HEK293 (cell line): Measurements from ENCODE around the gene ALG5.

ENCODE experiments used
- CTCF ChIA-PET: fragments of 350-600 bp; formaldehyde crosslinking; extraction: SDS; loops from one replicate; lab custom pipeline; 2021; ENCODE audit warnings: antibody characterized with exemption; lab: Yijun Ruan, JAX
- POLR2A ChIA-PET: fragments of 300-600 bp; formaldehyde crosslinking; extraction: SDS; loops from one replicate; lab custom pipeline; 2020; ENCODE audit warnings: antibody characterized with exemption, inconsistent platforms; lab: Yijun Ruan, JAX
- H3K27ac ChIP-seq: fragments of 200-500 bp; sonication (Bioruptor generic); 2 replicates; pipeline ENCODE4 v1.5.1; 2014; ENCODE audit warnings: low read depth, low read length, control low read depth, inconsistent platforms; ENCODE audit errors: extremely low read depth
- H3K36me3 ChIP-seq, 2 experiments: fragments of 200-500 bp in 1 of 2; sonication (Bioruptor generic) in 1 of 2; 1 replicate in 1 of 2; 2 replicates in 1 of 2; pipeline ENCODE4 v1.5.1; 2014 to 2017; ENCODE audit warnings: inconsistent platforms in 2 of 2, low read length in 2 of 2; ENCODE audit not compliant: control insufficient read depth in 2 of 2, insufficient read depth in 1 of 2
- H3K4me1 ChIP-seq: fragments of 200-500 bp; sonication (Bioruptor generic); 2 replicates; pipeline ENCODE4 v1.5.1; 2014; ENCODE audit warnings: mild to moderate bottlenecking, low read length, inconsistent platforms; ENCODE audit not compliant: control insufficient read depth, insufficient read depth
- H3K4me3 ChIP-seq: 2 replicates; pipeline ENCODE4 v1.5.1; 2011; ENCODE audit warnings: low read depth, mild to moderate bottlenecking, control low read depth, low read length, moderate library complexity
- H3K9me3 ChIP-seq: fragments of 200-500 bp; sonication (Bioruptor generic); 2 replicates; pipeline ENCODE4 v1.5.1; 2014; ENCODE audit warnings: low read depth, low read length, inconsistent platforms; ENCODE audit not compliant: control insufficient read depth, insufficient read depth
- SETDB1 ChIP-seq: IDR thresholded peaks from one replicate; pipeline ENCODE4 v1.6.1; 2017; ENCODE audit warnings: mild to moderate bottlenecking, low read length, moderate library complexity, mixed read lengths; ENCODE audit not compliant: insufficient read length
- SP7 ChIP-seq: fragments of 450-650 bp; formaldehyde crosslinking; IDR thresholded peaks from 2 replicates; pipeline ENCODE4 v1.5.1; 2016; ENCODE audit warnings: missing biosample characterization, missing genetic modification characterization
- ZNF174 ChIP-seq: fragments of 450-650 bp; formaldehyde crosslinking; IDR thresholded peaks from 2 replicates; pipeline ENCODE4 v1.5.0; 2017; ENCODE audit warnings: missing biosample characterization, mild to moderate bottlenecking, missing genetic modification characterization
- ZNF239 ChIP-seq: fragments of 450-650 bp; formaldehyde crosslinking; IDR thresholded peaks from 2 replicates; pipeline ENCODE4 v1.5.1; 2016; ENCODE audit warnings: missing biosample characterization, missing genetic modification characterization
- ZNF626 ChIP-seq: fragments of 450-650 bp; sonication (Bioruptor Pico); formaldehyde crosslinking; IDR thresholded peaks from 2 replicates; pipeline ENCODE4 v1.5.1; 2018; ENCODE audit warnings: missing biosample characterization, missing genetic modification characterization, inconsistent platforms
- ZNF843 ChIP-seq: fragments of 450-650 bp; formaldehyde crosslinking; IDR thresholded peaks from 2 replicates; pipeline ENCODE4 v1.5.1; 2016; ENCODE audit warnings: missing biosample characterization, missing genetic modification characterization
- TF ChIP-seq, protein P1 (sequence below): fragments of 450-650 bp; formaldehyde crosslinking; IDR thresholded peaks from 2 replicates; pipeline ENCODE4 v1.5.1; 2016; ENCODE audit warnings: missing biosample characterization, missing genetic modification characterization
- TF ChIP-seq, protein P2 (sequence below): fragments of 450-650 bp; formaldehyde crosslinking; IDR thresholded peaks from 2 replicates; pipeline ENCODE4 v1.5.1; 2017; ENCODE audit warnings: missing biosample characterization, missing genetic modification characterization
- TF ChIP-seq, protein P3 (sequence below): fragments of 450-650 bp; formaldehyde crosslinking; IDR thresholded peaks from 2 replicates; pipeline ENCODE4 v1.5.1; 2016; ENCODE audit warnings: missing biosample characterization, missing genetic modification characterization, borderline replicate concordance
- TF ChIP-seq, protein P4 (sequence below): fragments of 450-650 bp; formaldehyde crosslinking; IDR thresholded peaks from 2 replicates; pipeline ENCODE4 v1.5.1; 2016; ENCODE audit warnings: missing biosample characterization, missing genetic modification characterization
- TF ChIP-seq, protein P5 (sequence below): fragments of 450-650 bp; formaldehyde crosslinking; IDR thresholded peaks from 2 replicates; pipeline ENCODE4 v1.5.1; 2016; ENCODE audit warnings: missing biosample characterization, missing genetic modification characterization

ALG5 gene

DNA sequence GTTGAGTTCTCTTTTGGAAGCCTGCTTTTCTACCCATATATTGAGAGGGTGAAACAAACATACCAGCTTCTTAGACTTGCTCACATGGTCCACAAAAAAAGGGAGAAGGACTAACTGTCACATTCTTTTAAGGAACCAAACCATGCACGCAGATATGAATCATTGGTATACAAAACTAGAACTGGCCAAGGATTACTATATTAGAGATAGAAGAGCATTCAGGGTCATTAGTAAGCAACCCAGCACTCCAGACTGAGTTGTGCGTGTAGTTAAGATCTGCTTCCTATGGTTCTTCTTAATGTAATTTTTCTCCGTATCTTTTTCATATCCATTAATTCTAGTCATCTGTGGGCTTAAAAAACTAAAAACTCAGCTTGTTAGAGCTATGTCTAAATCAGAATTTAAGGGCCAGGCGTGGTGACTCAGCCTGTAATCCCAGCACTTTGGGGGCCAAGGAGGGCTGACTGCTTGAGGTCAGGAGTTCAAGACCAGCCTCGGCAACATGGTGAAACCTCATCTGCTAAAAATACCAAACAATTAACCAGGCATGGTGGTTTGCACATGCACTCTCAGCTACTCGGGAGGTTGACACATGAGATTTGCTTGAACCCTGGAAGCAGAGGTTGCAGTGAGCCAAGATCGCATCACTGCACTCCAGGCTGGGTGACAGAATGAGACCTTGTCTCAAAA, 19.6 kb downstream of the ALG5 start:
- no peaks in the 10 kb centered on the region for H3K9me3 ChIP-seq
- ChIA-PET POLR2A (interaction anchor here (0.6 kb wide), 1 partner anchor 32 kb away, joined by 5 read pairs; no protein-coding TSS in a partner anchor), CTCF (interaction anchor here (1.0 to 4.5 kb wide), 2 partner anchors 121 to 697 kb away, joined by 6 to 66 read pairs; no protein-coding TSS in a partner anchor)
- no peak for TF ChIP-seq ZNF626
- TF ChIP-seq ZNF843 = no peak
- TF ChIP-seq, protein P1, sequence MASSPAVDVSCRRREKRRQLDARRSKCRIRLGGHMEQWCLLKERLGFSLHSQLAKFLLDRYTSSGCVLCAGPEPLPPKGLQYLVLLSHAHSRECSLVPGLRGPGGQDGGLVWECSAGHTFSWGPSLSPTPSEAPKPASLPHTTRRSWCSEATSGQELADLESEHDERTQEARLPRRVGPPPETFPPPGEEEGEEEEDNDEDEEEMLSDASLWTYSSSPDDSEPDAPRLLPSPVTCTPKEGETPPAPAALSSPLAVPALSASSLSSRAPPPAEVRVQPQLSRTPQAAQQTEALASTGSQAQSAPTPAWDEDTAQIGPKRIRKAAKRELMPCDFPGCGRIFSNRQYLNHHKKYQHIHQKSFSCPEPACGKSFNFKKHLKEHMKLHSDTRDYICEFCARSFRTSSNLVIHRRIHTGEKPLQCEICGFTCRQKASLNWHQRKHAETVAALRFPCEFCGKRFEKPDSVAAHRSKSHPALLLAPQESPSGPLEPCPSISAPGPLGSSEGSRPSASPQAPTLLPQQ (tag by site-specific recombination) = no peak
- no peaks in the 10 kb centered on the region for H3K4me1 ChIP-seq
- H3K27ac ChIP-seq = no peak overlapping the region
- H3K36me3 ChIP-seq = peaks cover 48 to 50% of the 10 kb centered on the region in 2 experiments
- H3K4me3 ChIP-seq = no peak overlapping the region

DNA sequence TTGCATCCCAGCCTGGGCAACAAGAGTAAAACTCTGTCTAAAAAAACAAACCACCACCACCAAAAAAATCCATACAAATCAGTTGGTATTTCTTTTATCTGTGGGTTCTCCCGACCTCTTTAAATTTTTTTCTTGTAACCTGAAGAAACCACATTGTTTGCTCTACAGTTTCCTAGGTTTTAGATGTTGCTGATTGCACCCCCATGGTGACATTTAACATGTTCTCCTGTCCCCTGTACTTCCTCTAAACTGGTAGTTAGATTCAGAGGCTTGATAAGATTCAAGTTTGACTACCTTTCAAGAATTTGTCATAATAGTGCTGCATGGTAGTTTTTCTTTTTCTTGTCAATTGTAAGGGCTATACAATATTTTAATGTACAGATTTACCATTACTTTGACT, 24.0 kb downstream of the ALG5 start:
- H3K36me3 ChIP-seq = peaks cover 34 to 36% of the 10 kb centered on the region in 2 experiments
- CTCF ChIA-PET = no interaction called here
- peak; percentile 11 for TF ChIP-seq SETDB1
- no peak for TF ChIP-seq ZNF239
- TF ChIP-seq, all 188 proteins: peak for 1
- POLR2A ChIA-PET = no interaction called here
- Histone ChIP-seq H3K27ac (no peak overlapping the region), H3K9me3 (no peaks in the 10 kb centered on the region), H3K4me3 (no peak overlapping the region), H3K4me1 (no peaks in the 10 kb centered on the region)

DNA sequence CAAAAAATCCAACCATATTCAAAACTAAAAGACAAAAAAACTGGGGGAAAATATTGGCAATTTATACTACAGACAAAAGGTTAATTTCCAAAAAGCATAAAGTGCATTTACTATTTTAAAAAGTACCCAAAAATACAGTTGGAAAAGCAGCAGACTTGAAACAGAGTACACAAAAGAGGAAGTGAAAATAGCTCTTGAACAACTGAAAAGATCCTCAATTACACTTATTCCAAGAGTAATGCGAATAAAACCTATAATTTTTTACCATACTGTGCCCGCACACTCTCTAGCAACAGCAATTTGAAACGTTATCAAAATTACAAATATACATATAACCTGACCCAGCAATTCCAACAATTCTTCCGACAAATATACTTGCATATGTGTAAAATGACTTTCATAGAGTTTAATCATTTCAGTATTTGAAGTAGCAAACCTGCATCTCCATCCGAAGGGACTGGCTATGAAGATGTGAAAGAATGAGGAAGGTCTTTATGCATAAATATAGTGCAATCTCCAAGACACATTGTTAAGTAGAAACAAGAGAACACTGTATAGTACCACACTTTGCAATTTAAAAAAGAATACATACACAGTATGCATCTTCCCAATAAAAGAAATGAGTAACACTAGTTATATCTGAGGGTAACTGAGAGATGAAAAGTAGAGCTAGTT, 25.4 kb downstream of the ALG5 start:
- ChIA-PET CTCF (interaction anchor here (0.6 to 1.1 kb wide), 2 partner anchors 115 to 120 kb away, joined by 4 to 7 read pairs; no protein-coding TSS in a partner anchor), POLR2A (no interaction called here)
- peaks cover 30 to 32% of the 10 kb centered on the region in 2 experiments for H3K36me3 ChIP-seq
- H3K4me3 ChIP-seq = no peak overlapping the region
- no peaks in the 10 kb centered on the region for H3K9me3 ChIP-seq
- no peak for TF ChIP-seq ZNF174 (tag by site-specific recombination)
- TF ChIP-seq, protein P2, sequence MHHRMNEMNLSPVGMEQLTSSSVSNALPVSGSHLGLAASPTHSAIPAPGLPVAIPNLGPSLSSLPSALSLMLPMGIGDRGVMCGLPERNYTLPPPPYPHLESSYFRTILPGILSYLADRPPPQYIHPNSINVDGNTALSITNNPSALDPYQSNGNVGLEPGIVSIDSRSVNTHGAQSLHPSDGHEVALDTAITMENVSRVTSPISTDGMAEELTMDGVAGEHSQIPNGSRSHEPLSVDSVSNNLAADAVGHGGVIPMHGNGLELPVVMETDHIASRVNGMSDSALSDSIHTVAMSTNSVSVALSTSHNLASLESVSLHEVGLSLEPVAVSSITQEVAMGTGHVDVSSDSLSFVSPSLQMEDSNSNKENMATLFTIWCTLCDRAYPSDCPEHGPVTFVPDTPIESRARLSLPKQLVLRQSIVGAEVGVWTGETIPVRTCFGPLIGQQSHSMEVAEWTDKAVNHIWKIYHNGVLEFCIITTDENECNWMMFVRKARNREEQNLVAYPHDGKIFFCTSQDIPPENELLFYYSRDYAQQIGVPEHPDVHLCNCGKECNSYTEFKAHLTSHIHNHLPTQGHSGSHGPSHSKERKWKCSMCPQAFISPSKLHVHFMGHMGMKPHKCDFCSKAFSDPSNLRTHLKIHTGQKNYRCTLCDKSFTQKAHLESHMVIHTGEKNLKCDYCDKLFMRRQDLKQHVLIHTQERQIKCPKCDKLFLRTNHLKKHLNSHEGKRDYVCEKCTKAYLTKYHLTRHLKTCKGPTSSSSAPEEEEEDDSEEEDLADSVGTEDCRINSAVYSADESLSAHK = no peak
- TF ChIP-seq, protein P3, sequence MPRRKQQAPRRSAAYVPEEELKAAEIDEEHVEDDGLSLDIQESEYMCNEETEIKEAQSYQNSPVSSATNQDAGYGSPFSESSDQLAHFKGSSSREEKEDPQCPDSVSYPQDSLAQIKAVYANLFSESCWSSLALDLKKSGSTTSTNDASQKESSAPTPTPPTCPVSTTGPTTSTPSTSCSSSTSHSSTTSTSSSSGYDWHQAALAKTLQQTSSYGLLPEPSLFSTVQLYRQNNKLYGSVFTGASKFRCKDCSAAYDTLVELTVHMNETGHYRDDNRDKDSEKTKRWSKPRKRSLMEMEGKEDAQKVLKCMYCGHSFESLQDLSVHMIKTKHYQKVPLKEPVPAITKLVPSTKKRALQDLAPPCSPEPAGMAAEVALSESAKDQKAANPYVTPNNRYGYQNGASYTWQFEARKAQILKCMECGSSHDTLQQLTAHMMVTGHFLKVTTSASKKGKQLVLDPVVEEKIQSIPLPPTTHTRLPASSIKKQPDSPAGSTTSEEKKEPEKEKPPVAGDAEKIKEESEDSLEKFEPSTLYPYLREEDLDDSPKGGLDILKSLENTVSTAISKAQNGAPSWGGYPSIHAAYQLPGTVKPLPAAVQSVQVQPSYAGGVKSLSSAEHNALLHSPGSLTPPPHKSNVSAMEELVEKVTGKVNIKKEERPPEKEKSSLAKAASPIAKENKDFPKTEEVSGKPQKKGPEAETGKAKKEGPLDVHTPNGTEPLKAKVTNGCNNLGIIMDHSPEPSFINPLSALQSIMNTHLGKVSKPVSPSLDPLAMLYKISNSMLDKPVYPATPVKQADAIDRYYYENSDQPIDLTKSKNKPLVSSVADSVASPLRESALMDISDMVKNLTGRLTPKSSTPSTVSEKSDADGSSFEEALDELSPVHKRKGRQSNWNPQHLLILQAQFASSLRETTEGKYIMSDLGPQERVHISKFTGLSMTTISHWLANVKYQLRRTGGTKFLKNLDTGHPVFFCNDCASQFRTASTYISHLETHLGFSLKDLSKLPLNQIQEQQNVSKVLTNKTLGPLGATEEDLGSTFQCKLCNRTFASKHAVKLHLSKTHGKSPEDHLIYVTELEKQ (tag by site-specific recombination) = no peak
- TF ChIP-seq, protein P4, sequence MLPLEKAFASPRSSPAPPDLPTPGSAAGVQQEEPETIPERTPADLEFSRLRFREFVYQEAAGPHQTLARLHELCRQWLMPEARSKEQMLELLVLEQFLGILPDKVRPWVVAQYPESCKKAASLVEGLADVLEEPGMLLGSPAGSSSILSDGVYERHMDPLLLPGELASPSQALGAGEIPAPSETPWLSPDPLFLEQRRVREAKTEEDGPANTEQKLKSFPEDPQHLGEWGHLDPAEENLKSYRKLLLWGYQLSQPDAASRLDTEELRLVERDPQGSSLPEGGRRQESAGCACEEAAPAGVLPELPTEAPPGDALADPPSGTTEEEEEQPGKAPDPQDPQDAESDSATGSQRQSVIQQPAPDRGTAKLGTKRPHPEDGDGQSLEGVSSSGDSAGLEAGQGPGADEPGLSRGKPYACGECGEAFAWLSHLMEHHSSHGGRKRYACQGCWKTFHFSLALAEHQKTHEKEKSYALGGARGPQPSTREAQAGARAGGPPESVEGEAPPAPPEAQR = no peak
- TF ChIP-seq SP7 (tag by site-specific recombination) = no peak
- TF ChIP-seq, protein P5, sequence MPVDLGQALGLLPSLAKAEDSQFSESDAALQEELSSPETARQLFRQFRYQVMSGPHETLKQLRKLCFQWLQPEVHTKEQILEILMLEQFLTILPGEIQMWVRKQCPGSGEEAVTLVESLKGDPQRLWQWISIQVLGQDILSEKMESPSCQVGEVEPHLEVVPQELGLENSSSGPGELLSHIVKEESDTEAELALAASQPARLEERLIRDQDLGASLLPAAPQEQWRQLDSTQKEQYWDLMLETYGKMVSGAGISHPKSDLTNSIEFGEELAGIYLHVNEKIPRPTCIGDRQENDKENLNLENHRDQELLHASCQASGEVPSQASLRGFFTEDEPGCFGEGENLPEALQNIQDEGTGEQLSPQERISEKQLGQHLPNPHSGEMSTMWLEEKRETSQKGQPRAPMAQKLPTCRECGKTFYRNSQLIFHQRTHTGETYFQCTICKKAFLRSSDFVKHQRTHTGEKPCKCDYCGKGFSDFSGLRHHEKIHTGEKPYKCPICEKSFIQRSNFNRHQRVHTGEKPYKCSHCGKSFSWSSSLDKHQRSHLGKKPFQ (tag by site-specific recombination) = no peak
- H3K27ac ChIP-seq = no peak overlapping the region
- no peaks in the 10 kb centered on the region for H3K4me1 ChIP-seq
